GM12864 (cell line): ENCODE measurements around the gene PDZD2.

Source experiments
- DNase-seq: peaks from one replicate; pipeline ENCODE4 v3.0.0-alpha.2; 2011; ENCODE audit warnings: low read depth
- H3K4me3 ChIP-seq: 2 replicates; pipeline ENCODE4 v1.5.1; 2011; ENCODE audit warnings: mild to moderate bottlenecking, low read depth, low read length, control low read depth
- TF ChIP-seq, protein P1 (sequence below): IDR thresholded peaks from 2 replicates; pipeline ENCODE4 v1.5.1; 2011; ENCODE audit warnings: low read depth, mild to moderate bottlenecking, moderate library complexity, low read length, control low read depth, inconsistent platforms; ENCODE audit errors: missing control alignments

PDZD2 gene

GRCh38 chr5:32099486-32100035 lies 460.6 kb downstream of the PDZD2 start:
- TF ChIP-seq, protein P1, sequence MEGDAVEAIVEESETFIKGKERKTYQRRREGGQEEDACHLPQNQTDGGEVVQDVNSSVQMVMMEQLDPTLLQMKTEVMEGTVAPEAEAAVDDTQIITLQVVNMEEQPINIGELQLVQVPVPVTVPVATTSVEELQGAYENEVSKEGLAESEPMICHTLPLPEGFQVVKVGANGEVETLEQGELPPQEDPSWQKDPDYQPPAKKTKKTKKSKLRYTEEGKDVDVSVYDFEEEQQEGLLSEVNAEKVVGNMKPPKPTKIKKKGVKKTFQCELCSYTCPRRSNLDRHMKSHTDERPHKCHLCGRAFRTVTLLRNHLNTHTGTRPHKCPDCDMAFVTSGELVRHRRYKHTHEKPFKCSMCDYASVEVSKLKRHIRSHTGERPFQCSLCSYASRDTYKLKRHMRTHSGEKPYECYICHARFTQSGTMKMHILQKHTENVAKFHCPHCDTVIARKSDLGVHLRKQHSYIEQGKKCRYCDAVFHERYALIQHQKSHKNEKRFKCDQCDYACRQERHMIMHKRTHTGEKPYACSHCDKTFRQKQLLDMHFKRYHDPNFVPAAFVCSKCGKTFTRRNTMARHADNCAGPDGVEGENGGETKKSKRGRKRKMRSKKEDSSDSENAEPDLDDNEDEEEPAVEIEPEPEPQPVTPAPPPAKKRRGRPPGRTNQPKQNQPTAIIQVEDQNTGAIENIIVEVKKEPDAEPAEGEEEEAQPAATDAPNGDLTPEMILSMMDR: no peak
- no peak for DNase-seq
- H3K4me3 ChIP-seq: no peak overlapping the region

- no peak overlapping the region for H3K4me3 ChIP-seq
- no peak for DNase-seq
- TF ChIP-seq, protein P1: no peak
These were observed 461.3 kb downstream of the PDZD2 start for GRCh38 chr5:32100230-32100629.

DNA sequence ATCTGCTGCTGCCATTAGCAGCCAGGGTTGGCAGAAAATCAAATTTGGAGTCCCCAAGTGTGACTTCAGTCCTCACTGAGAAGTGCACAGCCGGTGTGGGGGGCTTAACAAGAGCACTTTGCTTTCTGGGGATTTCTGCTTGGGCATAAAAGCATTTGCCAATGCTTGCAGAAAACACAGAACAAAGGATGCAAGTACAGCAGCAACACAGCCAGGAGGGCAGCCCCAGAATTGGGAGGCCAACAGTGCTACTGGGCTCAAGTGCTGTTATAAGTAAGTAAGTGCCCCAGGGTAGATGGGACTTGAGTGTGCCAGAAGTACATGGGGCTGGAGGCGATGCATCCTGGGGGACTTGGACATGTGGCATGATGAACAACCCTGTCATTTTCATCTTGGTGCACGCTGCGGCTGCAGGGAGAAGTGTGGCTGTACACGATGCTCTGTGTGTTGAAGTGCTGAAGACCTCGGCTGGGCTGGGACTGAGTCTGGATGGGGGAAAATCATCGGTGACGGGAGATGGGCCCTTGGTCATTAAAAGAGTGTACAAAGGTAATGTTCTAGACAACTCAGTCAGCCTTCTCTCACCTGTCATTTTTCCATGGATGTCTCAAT lies 461.9 kb downstream of the PDZD2 start:
- DNase-seq: no peak
- no peak overlapping the region for H3K4me3 ChIP-seq
- TF ChIP-seq, protein P1: no peak

GRCh38 chr5:32102254-32102986 lies 463.5 kb downstream of the PDZD2 start:
- DNase-seq: no peak
- H3K4me3 ChIP-seq: no peak overlapping the region
- TF ChIP-seq, protein P1: no peak

- no peak for DNase-seq
- TF ChIP-seq, protein P1: no peak
- no peak overlapping the region for H3K4me3 ChIP-seq
These were observed 464.6 kb downstream of the PDZD2 start for GRCh38 chr5:32103521-32103920.

GRCh38 chr5:32107291-32107690 lies 468.4 kb downstream of the PDZD2 start:
- DNase-seq: no peak

More at GRCh38 chr5:32107291-32107690, 468.4 kb downstream of the PDZD2 start:
- no peak overlapping the region for H3K4me3 ChIP-seq
- TF ChIP-seq, protein P1: no peak
